Right lobe of liver (tissue), 6 donors: ENCODE measurements around the gene DOCK10. TPM values are rescaled to one million over a fixed set of nuclear protein-coding genes. Genes with fewer than 3 reads are reported as not detected.

ENCODE experiments used
- ATAC-seq, 4 donors: fragments of 200-7000 bp; cut with Tn5 transposase; one replicate each; pipeline ENCODE4 v1.9.1; 2020; ENCODE audit warnings: mild to moderate bottlenecking in 4 of 4, moderate library complexity in 4 of 4
- DNase-seq, 3 donors: peaks; one replicate each; pipeline ENCODE4 v3.0.0-alpha.2; 2020
- H3K27ac ChIP-seq, 3 donors: fragments of 200-600 bp; one replicate each; pipeline ENCODE4 v1.8.0; 2022
- H3K27me3 ChIP-seq, 2 donors: fragments of 200-600 bp; one replicate each; pipeline ENCODE4 v1.8.0; 2022
- H3K36me3 ChIP-seq, 4 donors: fragments of 200-600 bp; sonication (generic) in 1 of 4; one replicate each; pipeline versions ENCODE4 v1.5.1 to v1.8.0; 2017 to 2022; ENCODE audit warnings: control low read depth in 1 of 4
- H3K4me1 ChIP-seq, 4 donors: fragments of 200-600 bp; sonication (generic) in 1 of 4; one replicate each; pipeline versions ENCODE4 v1.5.1 to v1.8.0; 2017 to 2022; ENCODE audit warnings: control low read depth in 1 of 4
- H3K4me3 ChIP-seq, 3 donors: fragments of 200-600 bp; one replicate each; pipeline ENCODE4 v1.8.0; 2022
- H3K9me3 ChIP-seq, 4 donors: fragments of 200-600 bp; sonication (generic) in 1 of 4; one replicate each; pipeline versions ENCODE4 v1.5.1 to v1.8.0; 2017 to 2022; ENCODE audit warnings: control low read depth in 1 of 4
- POLR2A ChIP-seq: fragments of 450-650 bp; IDR thresholded peaks from one replicate; pipeline ENCODE4 v1.6.1; 2017; ENCODE audit warnings: antibody characterized with exemption, mild to moderate bottlenecking
- WGBS: methylation state at CpG from one replicate; pipeline ENCODE4 v1.1.6; 2018; ENCODE audit warnings: low coverage, low lambda C conversion rate; ENCODE audit not compliant: insufficient coverage; ENCODE audit errors: missing lambda C conversion rate; 5-methylcytosine and 5-hydroxymethylcytosine counted together
- intact Hi-C, 2 donors: fragments of 100-400 bp; cut with DNase I; formaldehyde crosslinking; loops; one replicate each; pipeline versions ENCODE4 v1.11.2 to v1.14.1; 2022
- total RNA-seq, 6 experiments: library from RNA; depleted of rRNA in 2 of 6; stranded (reverse); fragments of >200 nt in 2 of 6; fragmentation: NEBNext Ultra II Directional in 3 of 6; extraction: Animal tissue kit (Norgen Biotek cat#: 25700) in 3 of 6; gene quantifications; one replicate each; pipeline versions ENCODE4 v1.1.0 to v1.2.4, GENCODE V29; 2016 to 2023
- TF ChIP-seq, protein P1 (sequence below), 4 donors: fragments of 200-600 bp in 3 of 4; fragments of 450-650 bp in 1 of 4; IDR thresholded peaks; one replicate each; pipeline versions ENCODE4 v1.5.1 to v1.8.0; 2016 to 2022; ENCODE audit warnings: antibody characterized with exemption in 4 of 4, mild to moderate bottlenecking in 2 of 4
- donor health status: DM: no; HTN: yes; CAD: no.
- donor health status: DM: no; HTN: no; CAD: no.
- donor health status: DM: no; HTN: no; CAD: no.
- donor health status: DM: no; HTN: yes; CAD: no.
- donor health status: DM: no; HTN: yes; CAD: no.

Gene DOCK10
- total RNA-seq, 6 experiments from 2014 or later = 5.1 to 10.2 (median 7.1) TPM

DNA sequence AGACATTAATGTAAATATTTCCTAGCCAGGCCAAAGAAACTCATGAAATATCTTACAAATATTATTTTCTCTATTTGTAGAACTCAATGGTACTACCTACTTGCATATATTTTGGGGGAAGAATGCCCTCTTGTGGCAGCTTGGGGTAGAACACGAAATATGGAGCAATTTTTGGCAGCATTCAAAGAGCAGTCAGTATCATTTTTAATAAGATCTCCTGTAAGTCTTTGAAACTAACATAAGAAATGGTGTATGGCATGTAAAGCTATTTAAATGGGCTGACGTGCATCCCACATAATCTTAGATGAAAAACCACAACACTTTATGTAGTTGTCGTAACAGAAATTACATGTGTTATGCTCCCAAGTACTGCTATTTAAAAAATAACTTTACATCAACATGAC lies 263.8 kb downstream of the DOCK10 start:
- 28% methylated on average over 3 of the region's 3 CpGs for whole genome bisulfite sequencing
- H3K27ac ChIP-seq = no peak overlapping the region
- no peaks in the 10 kb centered on the region for H3K36me3 ChIP-seq
- H3K9me3 ChIP-seq = no peaks in the 10 kb centered on the region
- intact Hi-C loops = no loop called here
- H3K4me3 ChIP-seq = no peak overlapping the region
- TF ChIP-seq, protein P1, sequence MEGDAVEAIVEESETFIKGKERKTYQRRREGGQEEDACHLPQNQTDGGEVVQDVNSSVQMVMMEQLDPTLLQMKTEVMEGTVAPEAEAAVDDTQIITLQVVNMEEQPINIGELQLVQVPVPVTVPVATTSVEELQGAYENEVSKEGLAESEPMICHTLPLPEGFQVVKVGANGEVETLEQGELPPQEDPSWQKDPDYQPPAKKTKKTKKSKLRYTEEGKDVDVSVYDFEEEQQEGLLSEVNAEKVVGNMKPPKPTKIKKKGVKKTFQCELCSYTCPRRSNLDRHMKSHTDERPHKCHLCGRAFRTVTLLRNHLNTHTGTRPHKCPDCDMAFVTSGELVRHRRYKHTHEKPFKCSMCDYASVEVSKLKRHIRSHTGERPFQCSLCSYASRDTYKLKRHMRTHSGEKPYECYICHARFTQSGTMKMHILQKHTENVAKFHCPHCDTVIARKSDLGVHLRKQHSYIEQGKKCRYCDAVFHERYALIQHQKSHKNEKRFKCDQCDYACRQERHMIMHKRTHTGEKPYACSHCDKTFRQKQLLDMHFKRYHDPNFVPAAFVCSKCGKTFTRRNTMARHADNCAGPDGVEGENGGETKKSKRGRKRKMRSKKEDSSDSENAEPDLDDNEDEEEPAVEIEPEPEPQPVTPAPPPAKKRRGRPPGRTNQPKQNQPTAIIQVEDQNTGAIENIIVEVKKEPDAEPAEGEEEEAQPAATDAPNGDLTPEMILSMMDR (IDR thresholded peaks at IDR 0.05) = peak; percentile 72 to 84 (median 82)
- no peak for TF ChIP-seq POLR2A
- H3K4me1 ChIP-seq = peaks cover 0 to 8% (median 0%) of the 10 kb centered on the region in 4 donors
- DNase-seq (no peak), ATAC-seq (peak; percentile 61 to 70 (median 68))
- H3K27me3 ChIP-seq = no peaks in the 10 kb centered on the region

DNA sequence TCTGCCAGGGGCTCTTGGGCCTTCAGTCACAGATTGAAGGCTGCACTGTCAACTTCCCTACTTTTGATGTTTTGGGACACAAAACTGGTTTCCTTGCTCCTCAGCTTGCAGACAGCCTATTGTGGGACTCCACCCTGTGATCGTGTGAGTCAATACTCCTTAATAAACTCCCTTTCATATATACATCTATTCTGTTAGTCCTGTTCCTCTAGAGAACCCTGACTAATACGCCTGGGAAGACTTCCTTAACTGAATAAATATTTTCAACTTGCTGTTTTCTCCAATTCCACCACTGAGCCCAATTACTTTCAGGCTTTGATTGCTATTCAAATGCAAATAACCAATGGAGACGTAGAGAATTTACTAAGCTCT lies 264.7 kb downstream of the DOCK10 start:
- intact Hi-C loops = no loop called here
- Histone ChIP-seq H3K27ac (no peak overlapping the region), H3K9me3 (no peaks in the 10 kb centered on the region), H3K27me3 (no peaks in the 10 kb centered on the region), H3K4me1 (peaks cover 0 to 8% (median 0%) of the 10 kb centered on the region in 4 donors), H3K36me3 (no peaks in the 10 kb centered on the region), H3K4me3 (no peak overlapping the region)
- 63% methylated on average over 3 of the region's 3 CpGs for WGBS
- ATAC-seq = no peak
- no peak for TF ChIP-seq POLR2A
- TF ChIP-seq, protein P1 (IDR thresholded peaks at IDR 0.05) = no peak
- DNase-seq = no peak

DNA sequence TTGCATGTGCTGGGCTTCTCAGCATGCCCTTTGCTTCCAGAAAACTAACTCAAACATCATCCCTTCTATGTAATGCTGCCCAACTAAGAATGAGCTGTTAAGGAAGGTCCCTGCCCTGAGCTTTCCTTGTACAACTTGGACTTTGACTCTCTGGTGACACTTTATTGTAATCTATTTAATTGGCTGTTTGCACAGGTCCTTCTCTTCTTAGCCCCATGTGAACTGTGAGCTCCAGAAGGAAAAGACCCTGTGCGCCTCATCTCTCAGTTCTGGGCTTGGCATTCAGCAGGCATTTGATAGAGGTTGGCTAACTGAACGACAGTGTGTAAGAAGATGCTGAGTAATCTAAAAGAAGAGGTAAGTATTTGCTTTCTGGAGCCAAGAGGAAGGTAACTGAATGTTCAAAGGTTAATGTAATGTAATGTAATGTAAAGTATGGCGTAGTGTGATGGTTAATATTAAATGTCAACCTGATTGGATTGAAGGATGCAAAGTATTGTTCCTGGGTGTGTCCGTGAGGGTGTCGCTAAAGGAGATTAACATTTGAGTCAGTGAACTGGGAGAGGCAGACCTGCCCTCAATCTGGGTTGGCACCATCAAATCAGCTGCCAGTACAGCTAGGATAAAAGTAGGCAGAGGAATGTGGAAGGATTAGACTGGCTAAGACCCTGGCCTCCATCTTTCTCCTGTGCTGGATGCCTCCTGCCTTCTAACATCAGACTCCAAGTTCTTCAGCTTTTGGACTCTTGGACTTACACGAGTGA lies 265.3 kb downstream of the DOCK10 start:
- Histone ChIP-seq H3K9me3 (no peaks in the 10 kb centered on the region), H3K27me3 (no peaks in the 10 kb centered on the region), H3K4me1 (peaks cover 0 to 8% (median 0%) of the 10 kb centered on the region in 4 donors), H3K4me3 (no peak overlapping the region), H3K36me3 (no peaks in the 10 kb centered on the region), H3K27ac (no peak overlapping the region)
- 66% methylated on average over 6 of the region's 6 CpGs for WGBS
- ATAC-seq (no peak), DNase-seq (no peak)
- TF ChIP-seq, protein P1 (IDR thresholded peaks at IDR 0.05) = no peak
- no peak for TF ChIP-seq POLR2A
- intact Hi-C loops = no loop called here

DNA sequence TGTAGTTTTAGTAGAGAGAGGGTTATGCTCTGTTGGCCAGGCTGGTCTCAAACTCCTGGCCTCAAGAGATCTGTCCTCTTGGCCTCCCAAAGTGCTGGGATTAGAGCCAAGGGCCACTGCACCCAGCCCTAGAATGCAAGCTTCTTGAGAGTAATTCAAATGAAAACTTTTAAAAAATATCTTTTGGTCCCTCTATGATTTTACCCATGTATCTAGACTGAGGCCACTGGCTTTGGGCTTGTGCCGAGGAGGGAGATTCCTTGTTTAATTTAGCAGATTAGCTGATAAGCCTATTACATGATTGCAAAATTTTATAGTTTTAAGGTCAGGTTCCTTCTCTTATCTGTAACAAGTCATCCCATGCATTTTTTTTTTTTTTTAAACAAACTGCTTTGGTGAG lies 266.6 kb downstream of the DOCK10 start:
- ATAC-seq (peak; percentile 87 to 95 (median 92)), DNase-seq (peak; percentile 47 to 70 (median 58))
- Histone ChIP-seq H3K36me3 (no peaks in the 10 kb centered on the region), H3K4me1 (peaks cover 0 to 3% (median 0%) of the 10 kb centered on the region in 4 donors), H3K9me3 (no peaks in the 10 kb centered on the region), H3K27me3 (no peaks in the 10 kb centered on the region), H3K4me3 (no peak overlapping the region), H3K27ac (no peak overlapping the region)
- intact Hi-C loops = no loop called here
- 33% methylated on average over 1 of the region's 1 CpG for WGBS
- no peak for TF ChIP-seq POLR2A
- TF ChIP-seq, protein P1 (IDR thresholded peaks at IDR 0.05) = no peak
